Loucy (cell line): ENCODE measurements around the gene ZNF470.

Experiments
- H2AFZ ChIP-seq: fragments of 200-600 bp; sonication (generic); 2 replicates; pipeline ENCODE4 v1.6.0; 2016; ENCODE audit warnings: antibody characterized with exemption, mild to moderate bottlenecking, low read length, moderate library complexity
- H3F3A ChIP-seq: fragments of 200-600 bp; 2 replicates; pipeline ENCODE4 v1.6.0; 2016; ENCODE audit warnings: antibody characterized with exemption, low read depth, mild to moderate bottlenecking
- H3K27me3 ChIP-seq: fragments of 200-600 bp; sonication (generic); 2 replicates; pipeline ENCODE4 v1.6.1; 2014; ENCODE audit warnings: low read length, mild to moderate bottlenecking; ENCODE audit not compliant: insufficient read depth, poor library complexity, severe bottlenecking
- H3K36me3 ChIP-seq: fragments of 200-600 bp; sonication (generic); 2 replicates; pipeline ENCODE4 v1.6.1; 2016; ENCODE audit warnings: low read length; ENCODE audit not compliant: insufficient read depth
- H3K4me1 ChIP-seq: fragments of 200-600 bp; sonication (generic); 2 replicates; pipeline ENCODE4 v1.5.1; 2014; ENCODE audit warnings: low read length, mild to moderate bottlenecking; ENCODE audit not compliant: insufficient read depth, poor library complexity, severe bottlenecking
- H3K4me2 ChIP-seq: fragments of 200-600 bp; sonication (generic); 2 replicates; pipeline ENCODE4 v1.6.0; 2014; ENCODE audit warnings: antibody characterized with exemption, low read length, low read depth, mild to moderate bottlenecking; ENCODE audit not compliant: poor library complexity, severe bottlenecking
- H3K4me3 ChIP-seq: fragments of 200-600 bp; sonication (generic); 2 replicates; pipeline ENCODE4 v1.5.1; 2014; ENCODE audit warnings: low read length, mild to moderate bottlenecking, mixed read lengths; ENCODE audit not compliant: poor library complexity, severe bottlenecking
- H3K79me2 ChIP-seq: fragments of 200-600 bp; sonication (generic); 2 replicates; pipeline ENCODE4 v1.6.1; 2014; ENCODE audit warnings: low read length; ENCODE audit not compliant: insufficient read depth
- H3K9ac ChIP-seq: fragments of 200-600 bp; sonication (generic); 2 replicates; pipeline ENCODE4 v1.6.0; 2014; ENCODE audit warnings: mild to moderate bottlenecking, low read depth, low read length, moderate library complexity; ENCODE audit not compliant: poor library complexity, severe bottlenecking
- H3K9me2 ChIP-seq: fragments of 200-600 bp; sonication (generic); replicated peaks from 2 replicates; pipeline ENCODE4 v1.6.1; 2016; ENCODE audit warnings: low read depth, low read length, mixed read lengths
- H3K9me3 ChIP-seq: fragments of 200-600 bp; sonication (generic); 2 replicates; pipeline ENCODE4 v1.6.1; 2014; ENCODE audit warnings: mild to moderate bottlenecking, antibody characterized with exemption, low read length, low read depth; ENCODE audit not compliant: insufficient read depth
- H4K20me1 ChIP-seq: fragments of 200-600 bp; sonication (generic); 2 replicates; pipeline ENCODE4 v1.6.0; 2014; ENCODE audit warnings: antibody characterized with exemption, low read length, mild to moderate bottlenecking; ENCODE audit not compliant: insufficient read depth, poor library complexity, severe bottlenecking
- CTCF ChIP-seq: fragments of 200-600 bp; sonication (generic); conservative IDR thresholded peaks from 2 replicates; pipeline ENCODE4 v1.5.1; 2014; ENCODE audit warnings: mild to moderate bottlenecking, antibody characterized with exemption, low read length
- EZH2phosphoT487 ChIP-seq: fragments of 200-600 bp; IDR thresholded peaks from 2 replicates; pipeline ENCODE4 v1.6.1; 2018; ENCODE audit warnings: antibody characterized with exemption, mild to moderate bottlenecking, moderate library complexity, borderline replicate concordance

Gene ZNF470

GRCh38 chr19:56637976-56638555, 70.8 kb downstream of the ZNF470 start:
- H3K9me2 ChIP-seq = no peaks in the 10 kb centered on the region
- H3K27me3 ChIP-seq = no peaks in the 10 kb centered on the region
- H3K79me2 ChIP-seq = no peaks in the 10 kb centered on the region
- H4K20me1 ChIP-seq = no peaks in the 10 kb centered on the region
- H3K4me2 ChIP-seq = no peak overlapping the region
- H3K36me3 ChIP-seq = no peaks in the 10 kb centered on the region
- H3F3A ChIP-seq = no peaks in the 10 kb centered on the region
- TF ChIP-seq CTCF = no peak
- TF ChIP-seq EZH2phosphoT487 = no peak
- H3K9me3 ChIP-seq = peaks cover 5% of the 10 kb centered on the region; the same call in 1 of the 2 replicates
- H3K4me1 ChIP-seq = no peaks in the 10 kb centered on the region
- H2AFZ ChIP-seq = no peak overlapping the region
- no peak overlapping the region for H3K9ac ChIP-seq
- H3K4me3 ChIP-seq = no peak overlapping the region
